A673 (cell line): ENCODE results near the gene TBX4.

ENCODE experiments used
- CTCF ChIP-seq: fragments of 300-800, 200-600 bp; sonication (generic); conservative IDR thresholded peaks from 2 replicates; pipeline ENCODE4 v1.5.1; 2017; ENCODE audit warnings: low read depth, mild to moderate bottlenecking, antibody characterized with exemption, low read length, moderate library complexity, mixed read lengths
- EZH2 ChIP-seq: fragments of 200-600 bp; sonication (generic); IDR thresholded peaks from 2 replicates; pipeline ENCODE4 v1.6.1; 2017; ENCODE audit warnings: borderline replicate concordance, low read depth, mild to moderate bottlenecking, mixed read lengths, antibody characterized with exemption, low read length; ENCODE audit not compliant: poor library complexity, severe bottlenecking

GRCh38 chr17:61482467-61482866, 30.2 kb downstream of the TBX4 start:
- TF ChIP-seq EZH2: no peak
- TF ChIP-seq CTCF: no peak
